CD4-positive, alpha-beta T cell treated with Interleukin-17A for 4 hours (primary cell): ENCODE results near the gene GGNBP2.

Experiments
- DNase-seq: peaks from one replicate; pipeline ENCODE4 v3.0.0-alpha.2; 2020; ENCODE audit warnings: mixed read lengths

Gene GGNBP2

GRCh38 chr17:36515837-36516236 lies 28.9 kb upstream of the GGNBP2 start:
- no peak for DNase-seq

- no peak for DNase-seq
Measured at GRCh38 chr17:36523113-36523512, 21.6 kb upstream of the GGNBP2 start.

- no peak for DNase-seq
Measured at GRCh38 chr17:36524428-36524876, 20.3 kb upstream of the GGNBP2 start.

- DNase-seq = no peak
Measured at GRCh38 chr17:36525113-36525512, 19.6 kb upstream of the GGNBP2 start.

- DNase-seq = no peak
Measured at GRCh38 chr17:36525888-36526287, 18.8 kb upstream of the GGNBP2 start.

GRCh38 chr17:36527621-36528250 lies 17.0 kb upstream of the GGNBP2 start:
- no peak for DNase-seq

- no peak for DNase-seq
Measured at GRCh38 chr17:36529121-36529520, 15.6 kb upstream of the GGNBP2 start.

- no peak for DNase-seq
Measured at GRCh38 chr17:36532435-36532975, 12.2 kb upstream of the GGNBP2 start.

GRCh38 chr17:36533935-36534839 lies 10.5 kb upstream of the GGNBP2 start:
- peak; percentile 62 for DNase-seq

- peak; percentile 89 for DNase-seq
Measured at GRCh38 chr17:36534840-36535668, 9.7 kb upstream of the GGNBP2 start, which contains the start of the genes MYO19 and PIGW. TSS of gene MYO19 (minus strand) at chr17:36534868. CDS start at chr17:36532538, 2,330 bp downstream. TSS of gene PIGW (plus strand) at chr17:36534987. CDS start at chr17:36537102, 2,115 bp downstream.

GRCh38 chr17:36535669-36536081 lies 9.0 kb upstream of the GGNBP2 start:
- no peak for DNase-seq

- no peak for DNase-seq
Measured at GRCh38 chr17:36540696-36541095, 4.0 kb upstream of the GGNBP2 start.

GRCh38 chr17:36542755-36543154 lies 2.0 kb upstream of the GGNBP2 start:
- DNase-seq = no peak

GRCh38 chr17:36544044-36544306 lies 744 bp upstream of the GGNBP2 start:
- DNase-seq = peak; percentile 21

GRCh38 chr17:36545077-36545464 lies 352 bp downstream of the GGNBP2 start:
- no peak for DNase-seq

- peak; percentile 96 for DNase-seq
Measured at GRCh38 chr17:36545465-36546417, 1.0 kb downstream of the GGNBP2 start.

GRCh38 chr17:36546418-36547093 lies 1.8 kb downstream of the GGNBP2 start:
- DNase-seq = no peak

- DNase-seq = no peak
Measured at GRCh38 chr17:36547776-36548175, 3.1 kb downstream of the GGNBP2 start.

- no peak for DNase-seq
Measured at GRCh38 chr17:36550491-36551417, 6.0 kb downstream of the GGNBP2 start.

- no peak for DNase-seq
Measured at GRCh38 chr17:36553459-36553858, 8.7 kb downstream of the GGNBP2 start.
